Heart left ventricle (tissue), 16 donors: ENCODE data around the gene SLC2A8. TPM values are rescaled to one million over a fixed set of nuclear protein-coding genes. Genes with fewer than 3 reads are reported as not detected.

ENCODE experiments used
- ATAC-seq, 4 donors: fragments of 200-7000 bp; cut with Tn5 transposase; one replicate each; pipeline ENCODE4 v1.9.1; 2020 to 2022; ENCODE audit warnings: moderate library complexity in 4 of 4, mild to moderate bottlenecking in 3 of 4, moderate number of reproducible peaks in 1 of 4
- DNase-seq, 5 donors: peaks; one replicate each; pipeline ENCODE4 v3.0.0-alpha.2; 2020
- H3K27ac ChIP-seq, 12 donors: fragments of 200-600 bp; sonication (generic) in 4 of 12; one replicate each; pipeline versions ENCODE4 v1.5.0 to v1.8.0; 2016 to 2022; ENCODE audit warnings: mild to moderate bottlenecking in 2 of 12
- H3K27me3 ChIP-seq, 9 donors: fragments of 200-600 bp; sonication (generic) in 2 of 9; one replicate each; pipeline versions ENCODE4 v1.5.1 to v1.8.0; 2016 to 2022; ENCODE audit warnings: mild to moderate bottlenecking in 3 of 9
- H3K36me3 ChIP-seq, 9 donors: fragments of 200-600 bp; sonication (generic) in 2 of 9; one replicate each; pipeline versions ENCODE4 v1.5.0 to v1.8.0; 2018 to 2022; ENCODE audit warnings: mild to moderate bottlenecking in 2 of 9
- H3K4me1 ChIP-seq, 12 donors: fragments of 200-600 bp; sonication (generic) in 4 of 12; one replicate each; pipeline versions ENCODE4 v1.5.0 to v1.8.0; 2016 to 2022; ENCODE audit warnings: mild to moderate bottlenecking in 3 of 12
- H3K4me3 ChIP-seq, 12 donors: fragments of 200-600 bp; sonication (generic) in 4 of 12; one replicate each; pipeline versions ENCODE4 v1.5.0 to v1.8.0; 2017 to 2022; ENCODE audit warnings: mild to moderate bottlenecking in 9 of 12, moderate library complexity in 4 of 12
- H3K9me3 ChIP-seq, 12 donors: fragments of 200-600 bp; sonication (generic) in 4 of 12; one replicate each; pipeline versions ENCODE4 v1.5.0 to v1.8.0; 2016 to 2022; ENCODE audit warnings: mild to moderate bottlenecking in 1 of 12
- POLR2A ChIP-seq, 2 donors: fragments of 450-650 bp; IDR thresholded peaks; one replicate each; pipeline ENCODE4 v1.6.1; 2017; ENCODE audit warnings: antibody characterized with exemption in 2 of 2, mild to moderate bottlenecking in 2 of 2, moderate library complexity in 2 of 2
- WGBS, 4 donors: extraction: QIAGEN DNeasy Blood & Tissue Kit in 2 of 4; methylation state at CpG; one replicate each; pipeline versions ENCODE4 v1.1.5 to v1.1.7; 2013 to 2018; 5-methylcytosine and 5-hydroxymethylcytosine counted together
- intact Hi-C, 10 donors: fragments of 100-400 bp; cut with DNase I; formaldehyde crosslinking; loops; one replicate each; pipeline versions ENCODE4 v1.11.1 to v1.14.2; 2022
- polyA plus RNA-seq, 2 donors: library from polyadenylated mRNA; stranded (reverse); fragments of 200-250 nt; gene quantifications; one replicate each; pipeline ENCODE4 v1.2.3, GENCODE V29; 2013
- total RNA-seq, 9 donors: library from RNA; depleted of rRNA in 2 of 9; stranded (reverse); fragments of >200 nt in 2 of 9; fragmentation: NEBNext Ultra II Directional in 3 of 9; extraction: Animal tissue kit (Norgen Biotek cat#: 25700) in 3 of 9; gene quantifications; one replicate each; pipeline versions ENCODE4 v1.1.0 to v1.2.4, GENCODE V29; 2016 to 2023
- TF ChIP-seq, protein P1 (sequence below), 12 donors: fragments of 200-600 bp; sonication (generic) in 4 of 12; IDR thresholded peaks; one replicate each; pipeline versions ENCODE4 v1.5.0 to v1.8.0; 2018 to 2022; ENCODE audit warnings: antibody characterized with exemption in 12 of 12, mild to moderate bottlenecking in 5 of 12
- donor health status: ischemic (EF 13 %, LVEDD 7.1; RV severe dilation, severe dysfunction).
- donor health status: healthy with polysubstance abuse.
- donor health status: DM: no; HTN: yes; CAD: no.
- donor health status: DM: no; HTN: no; CAD: no.
- donor health status: ischemic (EF 25% LVEDD 6.9; RV normal size, moderate dysfunction).
- donor health status: ischemic (EF 25% LVEDD 5.7; RV mildly dilated, moderate dysfunction).
- donor health status: healthy.
- donor health status: DM: yes; HTN: yes; CAD: no.
- donor health status: ischemic (EF 35%, LVEDD 5.7; RV mildly dilated, moderate dysfunction).
- donor health status: nonischemic (EF 11% LVEDD 7.7; RV severe dilation, severe dysfunction).
- donor health status: DM: yes; HTN: yes; CAD: no.
- donor health status: PGD.
- donor health status: ischemic (EF 29% LVEDD 5.4; RV normal size, mild dysfunction).
- donor health status: nonischemic (EF 23%, LVEDD 6.1; RV moderate dilation, normal function).

Gene SLC2A8
- total and polyA plus RNA-seq, 11 donors: 12.1 to 25.0 (median 15.6) TPM

- no peak overlapping the region for H3K4me3 ChIP-seq
- peaks cover 0 to 11% (median 0%) of the 10 kb centered on the region in 12 donors for H3K4me1 ChIP-seq
- intact Hi-C loops: no loop called here
- H3K36me3 ChIP-seq: peaks cover 0 to 74% (median 46%) of the 10 kb centered on the region in 9 donors
- DNase-seq (no peak), ATAC-seq (peak in 3 of 4 donors; percentile 12 to 47 (median 30))
- no peaks in the 10 kb centered on the region for H3K27me3 ChIP-seq
- TF ChIP-seq, protein P1, sequence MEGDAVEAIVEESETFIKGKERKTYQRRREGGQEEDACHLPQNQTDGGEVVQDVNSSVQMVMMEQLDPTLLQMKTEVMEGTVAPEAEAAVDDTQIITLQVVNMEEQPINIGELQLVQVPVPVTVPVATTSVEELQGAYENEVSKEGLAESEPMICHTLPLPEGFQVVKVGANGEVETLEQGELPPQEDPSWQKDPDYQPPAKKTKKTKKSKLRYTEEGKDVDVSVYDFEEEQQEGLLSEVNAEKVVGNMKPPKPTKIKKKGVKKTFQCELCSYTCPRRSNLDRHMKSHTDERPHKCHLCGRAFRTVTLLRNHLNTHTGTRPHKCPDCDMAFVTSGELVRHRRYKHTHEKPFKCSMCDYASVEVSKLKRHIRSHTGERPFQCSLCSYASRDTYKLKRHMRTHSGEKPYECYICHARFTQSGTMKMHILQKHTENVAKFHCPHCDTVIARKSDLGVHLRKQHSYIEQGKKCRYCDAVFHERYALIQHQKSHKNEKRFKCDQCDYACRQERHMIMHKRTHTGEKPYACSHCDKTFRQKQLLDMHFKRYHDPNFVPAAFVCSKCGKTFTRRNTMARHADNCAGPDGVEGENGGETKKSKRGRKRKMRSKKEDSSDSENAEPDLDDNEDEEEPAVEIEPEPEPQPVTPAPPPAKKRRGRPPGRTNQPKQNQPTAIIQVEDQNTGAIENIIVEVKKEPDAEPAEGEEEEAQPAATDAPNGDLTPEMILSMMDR (IDR thresholded peaks at IDR 0.05): peak in 1 of 12 donors; percentile 12
- no peak for TF ChIP-seq POLR2A (IDR thresholded peaks at IDR 0.05)
- H3K9me3 ChIP-seq: no peaks in the 10 kb centered on the region
- H3K27ac ChIP-seq: no peak overlapping the region
- WGBS, 4 donors: 40 to 64% (median 59%) methylated on average over 2 of the region's 2 CpGs
Measured at GRCh38 chr9:127360829-127361228, 36.1 kb upstream of the SLC2A8 start.

DNA sequence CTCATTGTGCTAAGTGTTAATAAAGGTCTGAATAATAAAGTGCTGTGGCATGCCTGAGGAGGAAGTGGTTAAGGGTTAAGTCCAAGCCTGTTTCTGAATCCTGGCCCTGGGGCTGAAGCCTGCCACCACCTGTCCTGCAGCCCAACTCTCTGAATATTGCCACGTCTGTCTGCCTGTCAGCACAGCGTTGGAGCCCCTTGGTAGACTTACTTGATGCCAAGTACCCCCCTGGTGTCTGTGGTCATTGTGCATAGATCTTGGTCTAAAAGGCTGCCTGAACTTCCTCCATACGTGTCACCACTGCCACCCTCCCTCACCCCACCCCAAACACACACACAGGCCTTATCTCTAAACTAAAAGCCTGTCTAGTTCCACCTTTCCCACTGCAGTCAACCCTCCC lies 35.4 kb upstream of the SLC2A8 start:
- DNase-seq: no peak
- H3K27me3 ChIP-seq: no peaks in the 10 kb centered on the region
- H3K4me1 ChIP-seq: peaks cover 0 to 11% (median 0%) of the 10 kb centered on the region in 12 donors
- H3K9me3 ChIP-seq: no peaks in the 10 kb centered on the region
- intact Hi-C loops: no loop called here
- no peak for ATAC-seq
- 56 to 75% (median 70%) methylated on average over 3 of the region's 3 CpGs for WGBS, 4 donors
- H3K36me3 ChIP-seq: peaks cover 0 to 70% (median 39%) of the 10 kb centered on the region in 9 donors
- no peak for TF ChIP-seq POLR2A (IDR thresholded peaks at IDR 0.05)
- TF ChIP-seq, protein P1 (IDR thresholded peaks at IDR 0.05): no peak
- no peak overlapping the region for H3K4me3 ChIP-seq
- H3K27ac ChIP-seq: no peak overlapping the region

- Histone ChIP-seq H3K27ac (no peak overlapping the region), H3K36me3 (peaks cover 0 to 57% (median 27%) of the 10 kb centered on the region in 9 donors), H3K27me3 (no peaks in the 10 kb centered on the region), H3K9me3 (no peaks in the 10 kb centered on the region), H3K4me3 (no peak overlapping the region), H3K4me1 (peaks cover 0 to 11% (median 0%) of the 10 kb centered on the region in 12 donors)
- TF ChIP-seq POLR2A (IDR thresholded peaks at IDR 0.05): no peak
- TF ChIP-seq, protein P1 (IDR thresholded peaks at IDR 0.05): no peak
- 85 to 95% (median 89%) methylated on average over 7 of the region's 7 CpGs for WGBS, 4 donors
- intact Hi-C loops: no loop called here
- no peak for ATAC-seq
- no peak for DNase-seq
Measured at GRCh38 chr9:127362829-127363228, 34.1 kb upstream of the SLC2A8 start.

DNA sequence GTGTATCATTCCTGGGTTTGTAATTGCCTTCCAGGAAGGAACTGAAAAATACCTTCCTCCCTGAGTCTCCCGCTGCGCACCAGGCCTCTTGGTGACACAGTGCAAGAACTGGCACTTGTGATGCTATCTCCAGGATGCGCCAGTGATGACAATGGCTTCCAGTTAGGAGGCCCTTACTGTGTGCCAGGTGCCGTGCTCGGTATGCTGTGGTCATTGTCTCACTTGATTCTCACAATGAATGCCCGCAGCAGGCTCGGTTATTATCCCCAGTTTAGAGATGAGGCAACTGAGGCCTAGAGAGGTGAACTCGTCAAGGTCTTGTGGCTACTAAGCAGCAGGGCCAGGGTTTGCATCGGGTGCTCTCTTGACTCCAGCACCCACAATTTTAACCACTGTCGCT lies 31.5 kb upstream of the SLC2A8 start:
- TF ChIP-seq, protein P1 (IDR thresholded peaks at IDR 0.05): no peak
- no peak for TF ChIP-seq POLR2A (IDR thresholded peaks at IDR 0.05)
- intact Hi-C loops: no loop called here
- Histone ChIP-seq H3K27ac (no peak overlapping the region), H3K36me3 (peaks cover 0 to 54% (median 22%) of the 10 kb centered on the region in 9 donors), H3K4me3 (no peak overlapping the region), H3K27me3 (no peaks in the 10 kb centered on the region), H3K9me3 (no peaks in the 10 kb centered on the region), H3K4me1 (peaks cover 0 to 25% (median 2%) of the 10 kb centered on the region in 12 donors)
- DNase-seq: no peak
- ATAC-seq: no peak
- 92 to 95% (median 94%) methylated on average over 10 of the region's 10 CpGs for WGBS, 4 donors
